ENCODE data around the gene IER5L.
A peak's percentile ranks its signal among the peaks of the same experiment; 100 is the strongest.

Gene IER5L

GRCh38 chr9:129178568-129179382, 714 bp upstream of the IER5L start:
- Histone ChIP-seq H3K9me3 (ENCODE audit: control insufficient read depth, low read depth, low read length) (no peaks in the 10 kb centered on the region), H3K27ac (ENCODE audit: low read length) (no peak overlapping the region), H3K4me3 (ENCODE audit: low read length) (no peak overlapping the region), H3K27me3 (ENCODE audit: control insufficient read depth, insufficient read depth, low read length) (peaks cover 94% of the 10 kb centered on the region), H3K36me3 (ENCODE audit: control insufficient read depth, low read depth, low read length) (no peaks in the 10 kb centered on the region), H3K9ac (ENCODE audit: low read length) (no peak overlapping the region), H3K4me1 (ENCODE audit: control insufficient read depth, low read depth, low read length) (peaks cover 14% of the 10 kb centered on the region)

- Histone ChIP-seq H3K4me3 (ENCODE audit: low read length) (peak overlapping the region; percentile 56), H3K9me3 (ENCODE audit: control insufficient read depth, low read depth, low read length) (no peaks in the 10 kb centered on the region), H3K27me3 (ENCODE audit: control insufficient read depth, insufficient read depth, low read length) (peaks cover 94% of the 10 kb centered on the region), H3K27ac (ENCODE audit: low read length) (no peak overlapping the region), H3K4me1 (ENCODE audit: control insufficient read depth, low read depth, low read length) (peaks cover 18% of the 10 kb centered on the region), H3K9ac (ENCODE audit: low read length) (peak overlapping the region; percentile 30), H3K36me3 (ENCODE audit: control insufficient read depth, low read depth, low read length) (no peaks in the 10 kb centered on the region)
These were observed 644 bp downstream of the IER5L start for GRCh38 chr9:129177443-129177790.

- Histone ChIP-seq H3K4me1 (ENCODE audit: control insufficient read depth, low read depth, low read length) (peaks cover 18% of the 10 kb centered on the region), H3K27ac (ENCODE audit: low read length) (no peak overlapping the region), H3K36me3 (ENCODE audit: control insufficient read depth, low read depth, low read length) (no peaks in the 10 kb centered on the region), H3K27me3 (ENCODE audit: control insufficient read depth, insufficient read depth, low read length) (peaks cover 94% of the 10 kb centered on the region), H3K4me3 (ENCODE audit: low read length) (peak overlapping the region; percentile 74), H3K9ac (ENCODE audit: low read length) (peak overlapping the region; percentile 14), H3K9me3 (ENCODE audit: control insufficient read depth, low read depth, low read length) (no peaks in the 10 kb centered on the region)
These were observed 1.2 kb downstream of the IER5L start for GRCh38 chr9:129176701-129177442.

GRCh38 chr9:129175825-129176633, 2.0 kb downstream of the IER5L start:
- Histone ChIP-seq H3K36me3 (ENCODE audit: control insufficient read depth, low read depth, low read length) (no peaks in the 10 kb centered on the region), H3K9ac (ENCODE audit: low read length) (peak overlapping the region; percentile 21), H3K27me3 (ENCODE audit: control insufficient read depth, insufficient read depth, low read length) (peaks cover 94% of the 10 kb centered on the region), H3K4me3 (ENCODE audit: low read length) (peak overlapping the region; percentile 74), H3K4me1 (ENCODE audit: control insufficient read depth, low read depth, low read length) (peaks cover 18% of the 10 kb centered on the region), H3K9me3 (ENCODE audit: control insufficient read depth, low read depth, low read length) (no peaks in the 10 kb centered on the region), H3K27ac (ENCODE audit: low read length) (no peak overlapping the region)

- Histone ChIP-seq H3K27ac (ENCODE audit: low read length) (no peak overlapping the region), H3K9ac (ENCODE audit: low read length) (no peak overlapping the region), H3K27me3 (ENCODE audit: control insufficient read depth, insufficient read depth, low read length) (peaks cover 93% of the 10 kb centered on the region), H3K4me1 (ENCODE audit: control insufficient read depth, low read depth, low read length) (peaks cover 18% of the 10 kb centered on the region), H3K36me3 (ENCODE audit: control insufficient read depth, low read depth, low read length) (no peaks in the 10 kb centered on the region), H3K4me3 (ENCODE audit: low read length) (peak overlapping the region; percentile 74), H3K9me3 (ENCODE audit: control insufficient read depth, low read depth, low read length) (no peaks in the 10 kb centered on the region)
These were observed 2.6 kb downstream of the IER5L start for GRCh38 chr9:129175515-129175824.

GRCh38 chr9:129174724-129175514, 3.1 kb downstream of the IER5L start:
- H3K9me3 ChIP-seq (ENCODE audit: control insufficient read depth, low read depth, low read length): no peaks in the 10 kb centered on the region
- H3K9ac ChIP-seq (ENCODE audit: low read length): peak overlapping the region; percentile 48
- no peak overlapping the region for H3K27ac ChIP-seq (ENCODE audit: low read length)
- peaks cover 92% of the 10 kb centered on the region for H3K27me3 ChIP-seq (ENCODE audit: control insufficient read depth, insufficient read depth, low read length)
- peak overlapping the region; percentile 74 for H3K4me3 ChIP-seq (ENCODE audit: low read length)
- no peaks in the 10 kb centered on the region for H3K36me3 ChIP-seq (ENCODE audit: control insufficient read depth, low read depth, low read length)
- peaks cover 18% of the 10 kb centered on the region for H3K4me1 ChIP-seq (ENCODE audit: control insufficient read depth, low read depth, low read length)

- Histone ChIP-seq H3K27ac (ENCODE audit: low read length) (no peak overlapping the region), H3K4me3 (ENCODE audit: low read length) (peak overlapping the region; percentile 74), H3K9ac (ENCODE audit: low read length) (peak overlapping the region; percentile 48)
These were observed 3.8 kb downstream of the IER5L start for GRCh38 chr9:129174102-129174723.

GRCh38 chr9:129173296-129174101, 4.6 kb downstream of the IER5L start:
- H3K27ac ChIP-seq (ENCODE audit: low read length): no peak overlapping the region

More at GRCh38 chr9:129174102-129174723, 3.8 kb downstream of the IER5L start:
- H3K36me3 ChIP-seq (ENCODE audit: control insufficient read depth, low read depth, low read length): no peaks in the 10 kb centered on the region
- no peaks in the 10 kb centered on the region for H3K9me3 ChIP-seq (ENCODE audit: control insufficient read depth, low read depth, low read length)
- peaks cover 11% of the 10 kb centered on the region for H3K4me1 ChIP-seq (ENCODE audit: control insufficient read depth, low read depth, low read length)
- H3K27me3 ChIP-seq (ENCODE audit: control insufficient read depth, insufficient read depth, low read length): peaks cover 85% of the 10 kb centered on the region

GRCh38 chr9:129172816-129173215, 5.2 kb downstream of the IER5L start:
- Histone ChIP-seq H3K4me1 (ENCODE audit: control insufficient read depth, low read depth, low read length) (peaks cover 18% of the 10 kb centered on the region), H3K36me3 (ENCODE audit: control insufficient read depth, low read depth, low read length) (no peaks in the 10 kb centered on the region), H3K27me3 (ENCODE audit: control insufficient read depth, insufficient read depth, low read length) (peaks cover 75% of the 10 kb centered on the region), H3K9ac (ENCODE audit: low read length) (no peak overlapping the region), H3K4me3 (ENCODE audit: low read length) (no peak overlapping the region), H3K27ac (ENCODE audit: low read length) (no peak overlapping the region), H3K9me3 (ENCODE audit: control insufficient read depth, low read depth, low read length) (no peaks in the 10 kb centered on the region)

More at GRCh38 chr9:129173296-129174101, 4.6 kb downstream of the IER5L start:
- Histone ChIP-seq H3K36me3 (ENCODE audit: control insufficient read depth, low read depth, low read length) (no peaks in the 10 kb centered on the region), H3K27me3 (ENCODE audit: control insufficient read depth, insufficient read depth, low read length) (peaks cover 78% of the 10 kb centered on the region), H3K4me3 (ENCODE audit: low read length) (peak overlapping the region; percentile 74), H3K4me1 (ENCODE audit: control insufficient read depth, low read depth, low read length) (peaks cover 11% of the 10 kb centered on the region), H3K9ac (ENCODE audit: low read length) (no peak overlapping the region), H3K9me3 (ENCODE audit: control insufficient read depth, low read depth, low read length) (no peaks in the 10 kb centered on the region)
